Measurements from ENCODE around the gene GRK3.
"Not testable (repeated sequence)": the region's sequence is repeated elsewhere in the genome, so short reads cannot be mapped to it uniquely, and the experiment has no call there.

GRK3 gene

DNA sequence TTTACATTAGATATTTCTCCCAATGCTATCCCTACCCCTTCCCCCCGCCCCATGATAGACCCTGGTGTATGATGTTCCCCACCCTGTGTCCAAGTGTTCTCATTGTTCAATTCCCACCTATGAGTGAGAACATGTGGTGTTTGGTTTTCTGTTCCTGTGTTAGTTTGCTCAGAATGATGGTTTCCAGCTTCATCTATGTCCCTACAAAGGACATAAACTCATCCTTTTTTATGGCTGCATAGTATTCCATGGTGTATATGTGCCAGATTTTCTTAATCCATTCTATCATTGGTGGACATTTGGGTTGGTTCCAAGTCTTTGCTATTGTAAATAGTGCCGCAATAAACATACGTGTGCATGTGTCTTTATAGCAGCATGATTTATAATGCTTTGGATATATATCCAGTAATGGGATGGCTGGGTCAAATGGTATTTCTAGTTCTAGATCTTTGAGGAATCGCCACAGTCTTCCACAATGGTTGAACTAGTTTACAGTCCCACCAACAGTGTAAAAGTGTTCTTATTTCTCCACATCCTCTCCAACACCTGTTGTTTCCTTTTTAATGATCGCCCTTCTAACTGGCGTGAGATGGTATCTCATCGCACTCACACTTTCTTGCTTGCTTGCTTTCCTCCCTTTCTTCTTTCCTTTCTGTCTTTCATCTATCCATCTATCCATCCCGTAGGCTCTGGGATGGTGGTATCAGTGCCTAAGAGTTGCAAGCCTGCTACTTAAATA, 7.7 kb downstream of the GRK3 start:
- not testable (repeated sequence) for H3K27me3 ChIP-seq (ENCODE audit: insufficient read depth, low read length); H3K79me2 ChIP-seq (ENCODE audit: control insufficient read depth, insufficient read depth, low read length, unreplicated experiment); H3K36me3 ChIP-seq (ENCODE audit: insufficient read depth, low read length); H2AFZ ChIP-seq (ENCODE audit: low read length, unreplicated experiment); H3K27ac ChIP-seq (ENCODE audit: low read depth, low read length); H3K4me3 ChIP-seq (ENCODE audit: low read depth, low read length); H3K4me1 ChIP-seq (ENCODE audit: control insufficient read depth, insufficient read depth, low read length, unreplicated experiment)

DNA sequence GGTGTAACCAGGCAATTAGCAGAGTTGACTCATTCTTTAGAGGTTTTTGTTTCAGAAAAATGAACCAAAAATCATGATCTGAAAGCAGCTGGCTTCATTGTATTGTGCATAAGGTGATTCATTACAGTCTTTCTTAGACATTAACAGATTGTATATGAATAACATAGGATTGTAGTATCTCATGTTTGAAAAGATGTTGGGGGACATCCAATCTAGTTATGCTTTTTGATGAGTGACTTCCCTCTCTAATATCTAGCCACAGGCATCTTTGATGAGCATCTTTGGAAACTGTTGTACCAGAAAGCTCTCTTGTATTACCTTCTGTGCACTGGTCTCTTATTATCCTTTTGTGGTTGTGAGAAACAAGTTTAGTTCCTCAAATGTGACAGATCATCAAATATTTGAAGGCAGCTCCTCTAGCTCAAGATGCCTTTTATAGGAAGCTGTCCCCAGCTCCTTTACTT, 8.3 kb downstream of the GRK3 start:
- Histone ChIP-seq H3K79me2 (ENCODE audit: control insufficient read depth, insufficient read depth, low read length, unreplicated experiment) (no peaks in the 10 kb centered on the region), H2AFZ (ENCODE audit: low read length, unreplicated experiment) (no peak overlapping the region), H3K4me3 (ENCODE audit: low read depth, low read length) (no peak overlapping the region), H3K36me3 (ENCODE audit: insufficient read depth, low read length) (no peaks in the 10 kb centered on the region), H3K27ac (ENCODE audit: low read depth, low read length) (no peak overlapping the region), H3K27me3 (ENCODE audit: insufficient read depth, low read length) (no peaks in the 10 kb centered on the region), H3K4me1 (ENCODE audit: control insufficient read depth, insufficient read depth, low read length, unreplicated experiment) (no peaks in the 10 kb centered on the region)

DNA sequence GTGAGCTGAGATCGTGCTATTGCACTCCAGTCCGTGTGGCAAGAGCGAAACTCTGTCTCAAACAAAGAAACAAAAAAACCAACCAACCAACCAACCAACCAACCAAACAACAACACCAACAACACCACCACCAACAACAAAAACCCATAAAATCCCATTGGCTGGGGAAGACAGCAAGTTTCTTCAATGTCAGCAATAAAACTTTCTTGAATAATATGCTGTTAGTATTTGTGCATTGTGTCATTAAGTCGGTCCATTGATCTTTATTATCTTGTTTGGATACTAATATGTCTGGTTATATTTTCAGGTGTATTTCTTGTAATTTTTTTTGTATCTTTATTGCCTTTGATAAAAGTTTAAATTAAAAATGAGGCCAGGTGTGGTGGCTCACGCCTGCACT, 9.4 kb downstream of the GRK3 start:
- H3K36me3 ChIP-seq (ENCODE audit: insufficient read depth, low read length), result no peaks in the 10 kb centered on the region
- H2AFZ ChIP-seq (ENCODE audit: low read length, unreplicated experiment), result no peak overlapping the region
- H3K27ac ChIP-seq (ENCODE audit: low read depth, low read length), result no peak overlapping the region
- no peaks in the 10 kb centered on the region for H3K79me2 ChIP-seq (ENCODE audit: control insufficient read depth, insufficient read depth, low read length, unreplicated experiment)
- H3K27me3 ChIP-seq (ENCODE audit: insufficient read depth, low read length), result no peaks in the 10 kb centered on the region
- no peak overlapping the region for H3K4me3 ChIP-seq (ENCODE audit: low read depth, low read length)
- no peaks in the 10 kb centered on the region for H3K4me1 ChIP-seq (ENCODE audit: control insufficient read depth, insufficient read depth, low read length, unreplicated experiment)

DNA sequence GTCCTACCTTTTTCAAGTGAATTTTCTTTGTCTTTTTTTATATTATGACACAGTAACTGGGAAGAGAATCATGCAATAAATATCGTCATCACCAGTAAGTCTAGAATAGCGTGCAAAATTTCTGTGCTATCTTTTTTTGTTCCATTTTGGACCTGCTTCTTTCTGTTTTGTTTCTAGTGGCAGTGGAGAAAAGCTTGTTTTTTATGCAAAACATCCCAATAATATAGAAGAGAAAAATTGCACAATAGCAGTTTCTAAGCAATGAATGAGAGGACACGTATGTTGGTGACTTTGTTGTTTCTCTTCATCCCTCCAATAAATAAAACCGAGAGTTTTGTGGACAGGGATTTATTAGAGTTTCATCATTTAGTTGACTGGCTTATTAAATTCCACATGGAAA, 10.3 kb downstream of the GRK3 start:
- Histone ChIP-seq H2AFZ (ENCODE audit: low read length, unreplicated experiment) (no peak overlapping the region), H3K79me2 (ENCODE audit: control insufficient read depth, insufficient read depth, low read length, unreplicated experiment) (no peaks in the 10 kb centered on the region), H3K4me1 (ENCODE audit: control insufficient read depth, insufficient read depth, low read length, unreplicated experiment) (no peaks in the 10 kb centered on the region), H3K36me3 (ENCODE audit: insufficient read depth, low read length) (no peaks in the 10 kb centered on the region), H3K27ac (ENCODE audit: low read depth, low read length) (no peak overlapping the region), H3K4me3 (ENCODE audit: low read depth, low read length) (no peak overlapping the region), H3K27me3 (ENCODE audit: insufficient read depth, low read length) (no peaks in the 10 kb centered on the region)

DNA sequence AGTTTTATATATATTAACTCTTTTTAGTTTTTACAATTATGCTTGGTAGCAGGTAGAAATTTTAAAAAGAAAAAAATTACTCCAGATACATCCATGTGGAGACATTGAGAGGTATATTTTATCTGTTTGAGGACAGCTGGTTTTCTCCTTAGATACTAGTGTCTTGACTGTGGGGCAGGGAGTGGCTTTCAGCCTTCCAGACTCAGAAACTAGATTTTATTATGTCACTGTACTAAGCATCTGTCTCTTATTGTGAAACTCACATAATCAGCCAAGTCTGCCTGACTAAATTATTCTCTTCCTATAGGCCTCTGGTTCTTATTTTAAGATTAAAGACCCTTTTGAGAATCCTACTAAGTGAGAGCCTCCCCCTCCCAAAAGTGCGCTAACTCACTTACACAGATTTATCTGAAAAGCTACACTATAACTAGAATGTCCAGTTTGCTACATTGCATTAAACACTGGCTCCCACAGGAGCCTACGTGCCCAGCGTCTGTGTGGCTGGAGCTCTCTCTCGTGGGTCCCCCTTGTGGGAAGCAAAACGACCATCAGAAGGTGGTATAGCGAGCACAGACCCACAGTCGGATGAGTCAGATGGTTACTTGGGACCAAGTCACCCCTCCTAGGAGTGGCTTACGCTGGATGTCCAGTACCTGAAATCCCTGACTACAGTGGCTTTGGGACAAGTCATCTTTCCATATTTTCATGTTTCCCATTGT, 11.4 kb downstream of the GRK3 start:
- not testable (repeated sequence) for H3K4me1 ChIP-seq (ENCODE audit: control insufficient read depth, insufficient read depth, low read length, unreplicated experiment); H3K36me3 ChIP-seq (ENCODE audit: insufficient read depth, low read length); H2AFZ ChIP-seq (ENCODE audit: low read length, unreplicated experiment); H3K27me3 ChIP-seq (ENCODE audit: insufficient read depth, low read length); H3K4me3 ChIP-seq (ENCODE audit: low read depth, low read length); H3K79me2 ChIP-seq (ENCODE audit: control insufficient read depth, insufficient read depth, low read length, unreplicated experiment); H3K27ac ChIP-seq (ENCODE audit: low read depth, low read length)

DNA sequence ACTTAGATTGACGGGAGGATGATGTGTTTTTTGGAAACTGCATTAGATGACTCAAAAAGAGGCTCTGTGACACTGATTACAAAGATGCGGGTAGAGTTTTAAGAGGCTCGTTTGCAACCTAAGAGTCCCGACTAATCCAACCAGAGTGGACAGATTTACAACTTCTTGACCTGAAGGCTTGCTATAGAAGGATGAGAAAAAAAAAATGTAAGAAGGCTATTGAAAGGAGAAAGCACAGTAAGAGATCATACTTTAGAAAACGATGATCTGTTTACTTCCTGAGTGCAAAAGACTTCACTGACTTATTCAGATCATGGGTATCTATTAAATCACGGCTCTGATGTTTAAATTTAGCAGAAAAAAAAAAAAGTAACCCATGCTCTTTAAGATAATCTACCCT, 17.0 kb downstream of the GRK3 start:
- H3K79me2 ChIP-seq (ENCODE audit: control insufficient read depth, insufficient read depth, low read length, unreplicated experiment); H3K4me3 ChIP-seq (ENCODE audit: low read depth, low read length); H3K36me3 ChIP-seq (ENCODE audit: insufficient read depth, low read length); H3K27ac ChIP-seq (ENCODE audit: low read depth, low read length); H3K4me1 ChIP-seq (ENCODE audit: control insufficient read depth, insufficient read depth, low read length, unreplicated experiment); H3K27me3 ChIP-seq (ENCODE audit: insufficient read depth, low read length); H2AFZ ChIP-seq (ENCODE audit: low read length, unreplicated experiment): not testable (repeated sequence)

DNA sequence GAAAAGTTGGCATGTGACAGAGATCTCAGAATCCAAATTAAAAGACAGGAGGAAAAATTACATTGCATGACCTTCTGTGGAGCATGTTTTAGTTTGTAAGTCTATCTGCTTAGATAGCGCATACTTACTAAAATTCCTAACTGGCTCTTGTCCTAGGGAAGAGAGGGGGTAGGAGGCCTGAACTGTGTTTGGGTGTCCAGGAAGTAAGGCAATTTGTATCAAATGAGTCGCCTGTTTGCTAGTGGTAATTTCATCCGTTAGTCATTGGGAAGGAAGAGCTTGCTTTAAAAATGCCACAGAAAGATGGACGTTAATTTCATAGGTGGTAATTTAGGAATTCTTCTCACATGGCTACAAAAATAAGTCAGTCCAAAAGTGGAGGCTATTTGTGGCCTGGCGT, 18.5 kb downstream of the GRK3 start:
- H3K27ac ChIP-seq (ENCODE audit: low read depth, low read length), result no peak overlapping the region
- no peak overlapping the region for H3K4me3 ChIP-seq (ENCODE audit: low read depth, low read length)
- H2AFZ ChIP-seq (ENCODE audit: low read length, unreplicated experiment), result no peak overlapping the region
- peaks cover 8% of the 10 kb centered on the region for H3K4me1 ChIP-seq (ENCODE audit: control insufficient read depth, insufficient read depth, low read length, unreplicated experiment)
- no peaks in the 10 kb centered on the region for H3K36me3 ChIP-seq (ENCODE audit: insufficient read depth, low read length)
- no peaks in the 10 kb centered on the region for H3K79me2 ChIP-seq (ENCODE audit: control insufficient read depth, insufficient read depth, low read length, unreplicated experiment)
- H3K27me3 ChIP-seq (ENCODE audit: insufficient read depth, low read length), result no peaks in the 10 kb centered on the region

DNA sequence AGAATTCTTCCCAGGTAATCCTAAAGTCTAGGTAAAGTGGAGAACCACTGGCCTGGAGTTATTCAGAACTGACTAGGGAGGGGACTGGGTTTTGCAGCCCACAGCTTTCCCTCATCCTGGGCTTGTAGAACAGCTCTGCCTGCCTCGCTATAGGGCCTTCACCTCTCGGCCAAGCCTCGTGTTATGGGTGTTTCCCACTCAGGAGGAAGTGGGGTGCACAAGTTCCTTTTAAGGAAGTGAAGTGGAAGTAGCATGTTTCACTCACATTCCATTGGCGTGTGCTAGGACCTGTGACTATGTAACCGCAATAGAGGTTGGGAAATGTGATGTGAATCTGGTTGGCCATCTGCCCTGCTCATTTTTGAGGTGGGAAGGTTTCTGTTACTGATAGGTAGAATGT, 20.5 kb downstream of the GRK3 start:
- H3K27ac ChIP-seq (ENCODE audit: low read depth, low read length); H3K27me3 ChIP-seq (ENCODE audit: insufficient read depth, low read length); H3K4me3 ChIP-seq (ENCODE audit: low read depth, low read length); H3K4me1 ChIP-seq (ENCODE audit: control insufficient read depth, insufficient read depth, low read length, unreplicated experiment); H3K79me2 ChIP-seq (ENCODE audit: control insufficient read depth, insufficient read depth, low read length, unreplicated experiment); H3K36me3 ChIP-seq (ENCODE audit: insufficient read depth, low read length); H2AFZ ChIP-seq (ENCODE audit: low read length, unreplicated experiment): not testable (repeated sequence)

DNA sequence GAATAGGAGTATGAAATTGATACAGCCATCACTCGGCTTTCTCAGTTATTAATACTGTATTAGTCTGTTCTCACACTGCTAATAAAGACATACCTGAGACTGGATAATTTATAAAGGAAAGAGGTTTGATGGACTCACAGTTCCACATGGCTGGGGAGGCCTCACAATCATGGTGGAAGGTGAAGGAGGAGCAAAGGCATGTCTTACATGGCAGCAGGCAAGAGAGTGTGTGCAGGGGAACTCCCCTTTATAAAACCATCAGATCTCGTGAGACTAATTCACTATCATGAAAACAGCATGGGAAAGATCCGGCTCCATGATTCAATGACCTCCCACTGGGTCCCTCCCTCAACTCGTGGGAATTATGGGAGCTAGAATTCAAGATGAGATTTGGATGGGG, 25.2 kb downstream of the GRK3 start:
- not testable (repeated sequence) for H3K79me2 ChIP-seq (ENCODE audit: control insufficient read depth, insufficient read depth, low read length, unreplicated experiment); H3K27me3 ChIP-seq (ENCODE audit: insufficient read depth, low read length); H3K27ac ChIP-seq (ENCODE audit: low read depth, low read length); H3K4me1 ChIP-seq (ENCODE audit: control insufficient read depth, insufficient read depth, low read length, unreplicated experiment); H3K4me3 ChIP-seq (ENCODE audit: low read depth, low read length); H2AFZ ChIP-seq (ENCODE audit: low read length, unreplicated experiment); H3K36me3 ChIP-seq (ENCODE audit: insufficient read depth, low read length)

DNA sequence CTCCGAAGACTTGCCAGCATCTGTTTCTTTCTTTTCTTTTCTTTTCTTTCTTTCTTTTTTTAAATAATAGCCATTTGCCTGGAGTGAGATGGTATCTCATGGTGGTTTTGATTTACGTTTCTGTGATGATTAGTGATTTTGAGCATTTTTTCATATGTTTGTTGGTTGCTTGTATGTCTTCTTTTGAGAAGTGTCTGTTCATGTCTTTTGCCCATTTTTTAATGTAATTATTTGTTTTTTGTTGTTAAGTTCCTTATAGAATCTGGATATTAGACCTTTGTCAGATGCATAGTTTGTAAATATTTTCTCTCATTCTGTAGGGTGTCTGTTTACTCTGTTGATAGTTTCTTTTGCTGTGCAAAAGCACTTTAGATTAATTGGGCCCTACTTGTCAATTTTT, 28.8 kb downstream of the GRK3 start:
- not testable (repeated sequence) for H3K4me1 ChIP-seq (ENCODE audit: control insufficient read depth, insufficient read depth, low read length, unreplicated experiment); H2AFZ ChIP-seq (ENCODE audit: low read length, unreplicated experiment); H3K27ac ChIP-seq (ENCODE audit: low read depth, low read length); H3K4me3 ChIP-seq (ENCODE audit: low read depth, low read length); H3K36me3 ChIP-seq (ENCODE audit: insufficient read depth, low read length); H3K27me3 ChIP-seq (ENCODE audit: insufficient read depth, low read length); H3K79me2 ChIP-seq (ENCODE audit: control insufficient read depth, insufficient read depth, low read length, unreplicated experiment)

DNA sequence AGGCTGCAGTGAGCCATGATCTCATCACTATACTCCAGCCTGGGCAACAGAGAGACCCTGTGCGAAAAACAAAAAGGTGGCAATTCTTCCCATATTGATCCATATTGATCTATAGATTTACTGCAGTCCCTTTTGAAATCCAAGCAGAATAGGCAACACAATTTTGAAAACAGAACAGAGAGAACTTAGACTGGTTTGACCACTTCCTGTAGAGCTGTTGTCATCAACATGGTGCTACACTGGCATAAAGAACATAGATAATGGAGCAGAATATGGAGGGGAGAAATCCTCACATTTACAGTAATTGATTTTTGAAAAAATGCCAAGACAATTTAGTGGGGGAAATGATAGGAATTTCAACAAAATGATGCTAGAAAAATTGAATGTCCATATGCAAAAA, 34.1 kb downstream of the GRK3 start:
- H3K27ac ChIP-seq (ENCODE audit: low read depth, low read length), result no peak overlapping the region
- no peaks in the 10 kb centered on the region for H3K4me1 ChIP-seq (ENCODE audit: control insufficient read depth, insufficient read depth, low read length, unreplicated experiment)
- no peak overlapping the region for H3K4me3 ChIP-seq (ENCODE audit: low read depth, low read length)
- no peaks in the 10 kb centered on the region for H3K79me2 ChIP-seq (ENCODE audit: control insufficient read depth, insufficient read depth, low read length, unreplicated experiment)
- H2AFZ ChIP-seq (ENCODE audit: low read length, unreplicated experiment), result no peak overlapping the region
- no peaks in the 10 kb centered on the region for H3K36me3 ChIP-seq (ENCODE audit: insufficient read depth, low read length)
- H3K27me3 ChIP-seq (ENCODE audit: insufficient read depth, low read length), result no peaks in the 10 kb centered on the region

All from ACC112 (cell line).